GM23338 (cell line): ENCODE data around the gene CDK1. TPM values are rescaled to one million over a fixed set of nuclear protein-coding genes. Genes with fewer than 3 reads are reported as not detected.

Source experiments
- ATAC-seq: fragments of 200-7000 bp; cut with Tn5 transposase; 3 replicates; pipeline ENCODE4 v1.9.1; 2020
- DNase-seq: peaks from one replicate; pipeline ENCODE4 v3.0.0-alpha.2; 2015; ENCODE audit warnings: low spot score
- H2AFZ ChIP-seq: fragments of 200-600 bp; sonication (generic); 2 replicates; pipeline ENCODE4 v1.8.0; 2016; ENCODE audit warnings: antibody characterized with exemption, mild to moderate bottlenecking, moderate library complexity
- H3F3A ChIP-seq: fragments of 200-600 bp; sonication (generic); replicated peaks from 2 replicates; pipeline ENCODE4 v1.8.0; 2017; ENCODE audit warnings: antibody characterized with exemption, mixed run types, low read depth
- H3K27ac ChIP-seq: fragments of 200-600 bp; sonication (generic); 2 replicates; pipeline ENCODE4 v1.6.1; 2016; ENCODE audit warnings: low read depth
- H3K27me3 ChIP-seq: fragments of 200-600 bp; sonication (generic); 2 replicates; pipeline ENCODE4 v1.8.0; 2016; ENCODE audit warnings: mild to moderate bottlenecking, mixed run types, moderate library complexity; ENCODE audit not compliant: insufficient read depth
- H3K36me3 ChIP-seq: fragments of 200-600 bp; sonication (generic); 2 replicates; pipeline ENCODE4 v1.8.0; 2016; ENCODE audit warnings: mild to moderate bottlenecking; ENCODE audit not compliant: insufficient read depth
- H3K4me1 ChIP-seq: fragments of 200-600 bp; sonication (generic); 2 replicates; pipeline ENCODE4 v1.8.0; 2016; ENCODE audit warnings: mild to moderate bottlenecking, moderate library complexity; ENCODE audit not compliant: insufficient read depth
- H3K4me2 ChIP-seq: fragments of 200-600 bp; sonication (generic); 2 replicates; pipeline ENCODE4 v1.7.1; 2017; ENCODE audit warnings: mixed run types
- H3K4me3 ChIP-seq: fragments of 200-600 bp; sonication (generic); 2 replicates; pipeline ENCODE4 v1.6.1; 2016; ENCODE audit warnings: mixed run types
- H3K79me2 ChIP-seq: fragments of 200-600 bp; sonication (generic); replicated peaks from 2 replicates; pipeline ENCODE4 v1.8.0; 2017; ENCODE audit warnings: mild to moderate bottlenecking; ENCODE audit not compliant: insufficient read depth
- H3K9me2 ChIP-seq: fragments of 200-600 bp; sonication (generic); 2 replicates; pipeline ENCODE4 v1.8.0; 2017; ENCODE audit not compliant: insufficient read depth
- H4K20me1 ChIP-seq: fragments of 200-600 bp; sonication (generic); replicated peaks from 2 replicates; pipeline ENCODE4 v1.8.0; 2017; ENCODE audit warnings: mild to moderate bottlenecking; ENCODE audit not compliant: insufficient read depth
- H3K27ac Mint-ChIP-seq: 2 replicates; pipeline ENCODE4 v1.8.0; 2020; ENCODE audit warnings: inconsistent platforms, mild to moderate bottlenecking, moderate library complexity, mixed read lengths
- H3K27me3 Mint-ChIP-seq: 3 replicates; pipeline ENCODE4 v1.8.0; 2022; ENCODE audit warnings: low read depth, mild to moderate bottlenecking, moderate library complexity, mixed read lengths, inconsistent platforms; ENCODE audit not compliant: insufficient read depth, poor library complexity
- H3K36me3 Mint-ChIP-seq: 3 replicates; pipeline ENCODE4 v1.8.0; 2021; ENCODE audit warnings: low read depth, mild to moderate bottlenecking, inconsistent platforms, moderate library complexity, mixed read lengths
- H3K4me1 Mint-ChIP-seq: 3 replicates; pipeline ENCODE4 v1.8.0; 2020; ENCODE audit warnings: mild to moderate bottlenecking, inconsistent platforms, mixed read lengths
- H3K4me3 Mint-ChIP-seq: 3 replicates; pipeline ENCODE4 v1.8.0; 2021; ENCODE audit warnings: moderate library complexity, mild to moderate bottlenecking, inconsistent platforms, mixed read lengths
- H3K9me3 Mint-ChIP-seq: 3 replicates; pipeline ENCODE4 v1.8.0; 2020; ENCODE audit warnings: moderate library complexity, mild to moderate bottlenecking, inconsistent platforms, mixed read lengths
- CREB1 ChIP-seq: fragments of 250-450 bp; sonication (Bioruptor Pico); IDR thresholded peaks from 2 replicates; pipeline ENCODE4 v1.5.0; 2020; ENCODE audit warnings: low read depth, mild to moderate bottlenecking, moderate library complexity
- ETS1 ChIP-seq: IDR thresholded peaks from 2 replicates; pipeline ENCODE4 v1.6.1; 2016; ENCODE audit warnings: antibody characterized with exemption
- EZH2 ChIP-seq: fragments of 200-600 bp; sonication (generic); IDR thresholded peaks from one replicate; pipeline ENCODE4 v1.8.0; 2017; ENCODE audit warnings: antibody characterized with exemption, mild to moderate bottlenecking, low read depth; ENCODE audit not compliant: unreplicated experiment
- EZH2phosphoT487 ChIP-seq: fragments of 200-600 bp; sonication (generic); IDR thresholded peaks from one replicate; pipeline ENCODE4 v1.8.1; 2018; ENCODE audit warnings: antibody characterized with exemption; ENCODE audit not compliant: unreplicated experiment
- JUNB ChIP-seq: IDR thresholded peaks from one replicate; pipeline ENCODE4 v1.6.1; 2016; ENCODE audit warnings: antibody characterized with exemption; ENCODE audit not compliant: unreplicated experiment
- NANOG ChIP-seq: IDR thresholded peaks from 2 replicates; pipeline ENCODE4 v1.6.1; 2016; ENCODE audit warnings: antibody characterized with exemption, borderline replicate concordance
- POLR2AphosphoS5 ChIP-seq: IDR thresholded peaks from 2 replicates; pipeline ENCODE4 v1.6.1; 2016; ENCODE audit warnings: antibody characterized with exemption, low read depth
- REST ChIP-seq: IDR thresholded peaks from one replicate; pipeline ENCODE4 v1.6.1; 2018; ENCODE audit warnings: antibody characterized with exemption; ENCODE audit not compliant: unreplicated experiment
- STAT1 ChIP-seq: IDR thresholded peaks from one replicate; pipeline ENCODE4 v1.6.1; 2016; ENCODE audit warnings: antibody characterized with exemption; ENCODE audit not compliant: unreplicated experiment
- ZNF114 ChIP-seq: fragments of 250-450 bp; sonication (Bioruptor Pico); IDR thresholded peaks from 2 replicates; pipeline ENCODE4 v1.5.0; 2020; ENCODE audit warnings: mild to moderate bottlenecking, moderate library complexity
- ZNF331 ChIP-seq: fragments of 250-450 bp; sonication (Bioruptor Pico); IDR thresholded peaks from 2 replicates; pipeline ENCODE4 v1.5.0; 2020; ENCODE audit warnings: low read depth, mild to moderate bottlenecking, moderate library complexity
- ZNF462 ChIP-seq: fragments of 250-450 bp; sonication (Bioruptor Pico); IDR thresholded peaks from 2 replicates; pipeline ENCODE4 v1.5.0; 2020; ENCODE audit warnings: mild to moderate bottlenecking, moderate library complexity
- polyA plus RNA-seq: library from polyadenylated mRNA; unstranded; fragments of >200 nt; fragmentation: Nextera tagmentation; extraction: Ambion mirVana; gene quantifications from 2 replicates; pipeline ENCODE4 v1.2.1, GENCODE V29; 2016
- total RNA-seq: library from RNA; depleted of rRNA; stranded (reverse); fragments of >200 nt; shearing (Covaris generic); gene quantifications from 2 replicates; pipeline ENCODE4 v1.2.3, GENCODE V29; 2014
- TF ChIP-seq, protein P1 (sequence below), 2 experiments: fragments of 200-600 bp in 1 of 2; sonication (generic) in 1 of 2; conservative IDR thresholded peaks; 2 replicates each; pipeline versions ENCODE4 v1.5.1 to v1.6.1; 2016 to 2017; ENCODE audit warnings: antibody characterized with exemption in 2 of 2, low read depth in 2 of 2, mild to moderate bottlenecking in 2 of 2, moderate library complexity in 1 of 2

The CDK1 gene
- total and polyA plus RNA-seq, 2 experiments from 2014 or later: 165 to 166 TPM

GRCh38 chr10:60807499-60807898 is 29.2 kb downstream of the CDK1 start:
- Mint-ChIP-seq H3K9me3 (no peaks in the 10 kb centered on the region), H3K4me1 (peaks cover 5% of the 10 kb centered on the region; the same call in 2 of the 3 replicates), H3K4me3 (no peak overlapping the region), H3K36me3 (no peaks in the 10 kb centered on the region), H3K27me3 (no peaks in the 10 kb centered on the region), H3K27ac (no peak overlapping the region)
- H3K27ac ChIP-seq: no peak overlapping the region
- H3K27me3 ChIP-seq: no peaks in the 10 kb centered on the region
- H4K20me1 ChIP-seq: no peaks in the 10 kb centered on the region
- ATAC-seq (no peak), DNase-seq (no peak)
- 0 out of 2 replicates have a peak, but pooled peaks cover 4% of the 10 kb centered on the region for H3K4me1 ChIP-seq
- H3K9me2 ChIP-seq: no peaks in the 10 kb centered on the region
- H3K36me3 ChIP-seq: no peaks in the 10 kb centered on the region
- H3K4me3 ChIP-seq: no peak overlapping the region
- H3K4me2 ChIP-seq: no peak overlapping the region
- no peak overlapping the region for H2AFZ ChIP-seq
- no peak for TF ChIP-seq ETS1
- no peak for TF ChIP-seq ZNF331 (CRISPR knock-in tag)
- no peak for TF ChIP-seq ZNF114 (CRISPR knock-in tag)
- no peak for TF ChIP-seq POLR2AphosphoS5
- no peak for TF ChIP-seq CREB1 (CRISPR knock-in tag)
- TF ChIP-seq, protein P1, sequence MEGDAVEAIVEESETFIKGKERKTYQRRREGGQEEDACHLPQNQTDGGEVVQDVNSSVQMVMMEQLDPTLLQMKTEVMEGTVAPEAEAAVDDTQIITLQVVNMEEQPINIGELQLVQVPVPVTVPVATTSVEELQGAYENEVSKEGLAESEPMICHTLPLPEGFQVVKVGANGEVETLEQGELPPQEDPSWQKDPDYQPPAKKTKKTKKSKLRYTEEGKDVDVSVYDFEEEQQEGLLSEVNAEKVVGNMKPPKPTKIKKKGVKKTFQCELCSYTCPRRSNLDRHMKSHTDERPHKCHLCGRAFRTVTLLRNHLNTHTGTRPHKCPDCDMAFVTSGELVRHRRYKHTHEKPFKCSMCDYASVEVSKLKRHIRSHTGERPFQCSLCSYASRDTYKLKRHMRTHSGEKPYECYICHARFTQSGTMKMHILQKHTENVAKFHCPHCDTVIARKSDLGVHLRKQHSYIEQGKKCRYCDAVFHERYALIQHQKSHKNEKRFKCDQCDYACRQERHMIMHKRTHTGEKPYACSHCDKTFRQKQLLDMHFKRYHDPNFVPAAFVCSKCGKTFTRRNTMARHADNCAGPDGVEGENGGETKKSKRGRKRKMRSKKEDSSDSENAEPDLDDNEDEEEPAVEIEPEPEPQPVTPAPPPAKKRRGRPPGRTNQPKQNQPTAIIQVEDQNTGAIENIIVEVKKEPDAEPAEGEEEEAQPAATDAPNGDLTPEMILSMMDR (conservative IDR thresholded peaks at IDR 0.05; ENCODE audit: low read depth in 2 of 2): no peak
- no peak for TF ChIP-seq STAT1
- no peak for TF ChIP-seq ZNF462 (CRISPR knock-in tag)
- TF ChIP-seq EZH2: no peak
- TF ChIP-seq JUNB: no peak
- no peak for TF ChIP-seq NANOG
- no peak for TF ChIP-seq EZH2phosphoT487
- TF ChIP-seq REST: no peak
- H3F3A ChIP-seq: no peaks in the 10 kb centered on the region
- no peaks in the 10 kb centered on the region for H3K79me2 ChIP-seq
